Keratinocyte (primary cell): ENCODE measurements around the gene NTMT1.

Experiments
- CTCF ChIP-seq, 3 experiments: IDR thresholded peaks in 1 of 3; conservative IDR thresholded peaks in 1 of 3; optimal IDR thresholded peaks in 1 of 3; 2 replicates in 2 of 3; 3 replicates in 1 of 3; pipeline versions ENCODE3 to v1.5.1; 2011; ENCODE audit warnings: low read length in 3 of 3, mild to moderate bottlenecking in 3 of 3, moderate library complexity in 2 of 3, control low read depth in 1 of 3, inconsistent platforms in 1 of 3; ENCODE audit not compliant: insufficient read depth in 2 of 3; ENCODE audit errors: extremely low read depth in 1 of 3
- EZH2 ChIP-seq: IDR thresholded peaks from one replicate; pipeline ENCODE4 v1.6.1; 2012; ENCODE audit warnings: inconsistent platforms, mild to moderate bottlenecking, low read length, moderate library complexity

GRCh38 chr9:129587487-129588262 is 38.3 kb upstream of the NTMT1 start:
- TF ChIP-seq CTCF (optimal IDR thresholded peaks at IDR 0.05 in 1 of 3, IDR thresholded peaks at IDR 0.05 in 1 of 3, conservative IDR thresholded peaks at IDR 0.05 in 1 of 3; ENCODE audit: extremely low read depth in 1 of 3, insufficient read depth in 2 of 3, low read length in 3 of 3) (no peak), EZH2 (no peak)
